H1 (cell line): ENCODE data around the gene DCTN2. TPM values are rescaled to one million over a fixed set of nuclear protein-coding genes. Genes with fewer than 3 reads are reported as not detected.

Experiments used
- CTCF ChIA-PET: fragments of 300-600 bp; sonication (Branson Sonifier 250); formaldehyde crosslinking; loops from one replicate; lab custom pipeline; 2021; ENCODE audit not compliant: partially characterized antibody; lab: Charles Lee
- POLR2A ChIA-PET: fragments of 300-600 bp; sonication (Branson Sonifier 250); formaldehyde crosslinking; loops from one replicate; lab custom pipeline; 2021; ENCODE audit warnings: inconsistent platforms; ENCODE audit not compliant: partially characterized antibody; lab: Charles Lee
- DNase-seq, 2 experiments: peaks; one replicate each; pipeline versions ENCODE4 v3.0.0 to v3.0.0-alpha.2; 2010 to 2022; ENCODE audit warnings: low spot score in 2 of 2, low read depth in 1 of 2, mixed read lengths in 1 of 2
- FAIRE-seq: peaks from 2 replicates; lab custom pipeline; 2011; peaks lifted over from hg19 to GRCh38; lab: Jason Lieb, UNC
- H2AFZ ChIP-seq: 2 replicates; pipeline ENCODE4 v1.8.1; 2012; ENCODE audit warnings: low read length, inconsistent platforms
- H2AK5ac ChIP-seq: 2 replicates; pipeline ENCODE4 v1.6.1; 2013; ENCODE audit warnings: low read depth, low read length
- H2BK120ac ChIP-seq: replicated peaks from 2 replicates; pipeline ENCODE3; 2013; ENCODE audit warnings: low read depth, low read length, inconsistent platforms
- H2BK12ac ChIP-seq: 2 replicates; pipeline ENCODE4 v1.6.1; 2013; ENCODE audit warnings: low read depth, low read length
- H2BK15ac ChIP-seq: 2 replicates; pipeline ENCODE4 v1.6.1; 2013; ENCODE audit warnings: low read length
- H2BK20ac ChIP-seq: 2 replicates; pipeline ENCODE4 v1.6.1; 2013; ENCODE audit warnings: low read length
- H2BK5ac ChIP-seq: 2 replicates; pipeline ENCODE4 v1.6.1; 2013; ENCODE audit warnings: low read depth, low read length
- H3K14ac ChIP-seq: 2 replicates; pipeline ENCODE4 v1.6.1; 2013; ENCODE audit warnings: inconsistent platforms; ENCODE audit not compliant: insufficient read length
- H3K18ac ChIP-seq: 2 replicates; pipeline ENCODE4 v1.6.1; 2013; ENCODE audit warnings: low read length; ENCODE audit errors: extremely low read depth
- H3K23ac ChIP-seq: 2 replicates; pipeline ENCODE4 v1.6.1; 2013; ENCODE audit warnings: inconsistent platforms; ENCODE audit not compliant: insufficient read length
- H3K23me2 ChIP-seq: 2 replicates; pipeline ENCODE4 v1.6.1; 2013; ENCODE audit warnings: low read depth, low read length
- H3K27ac ChIP-seq: 2 replicates; pipeline ENCODE4 v1.6.1; 2011; ENCODE audit warnings: low read depth, low read length, inconsistent platforms
- H3K27me3 ChIP-seq, 4 experiments: replicated peaks in 1 of 4; 1 replicate in 1 of 4; 2 replicates in 3 of 4; pipeline versions ENCODE4 v1.6.1 to v1.8.1; 2011 to 2013; ENCODE audit warnings: low read length in 3 of 4, mild to moderate bottlenecking in 3 of 4, inconsistent platforms in 2 of 4, mixed read lengths in 2 of 4, moderate library complexity in 1 of 4; ENCODE audit not compliant: control insufficient read depth in 3 of 4, insufficient read depth in 3 of 4; ENCODE audit errors: extremely low read depth in 1 of 4
- H3K36me3 ChIP-seq, 4 experiments: 2 replicates each; pipeline versions ENCODE4 v1.6.1 to v1.8.1; 2011 to 2013; ENCODE audit warnings: mild to moderate bottlenecking in 4 of 4, low read length in 3 of 4, moderate library complexity in 2 of 4, control low read depth in 1 of 4, inconsistent platforms in 1 of 4; ENCODE audit not compliant: insufficient read depth in 4 of 4, control insufficient read depth in 2 of 4
- H3K4ac ChIP-seq: replicated peaks from 2 replicates; pipeline ENCODE3; 2013; ENCODE audit warnings: low read length, low read depth, mixed read lengths, inconsistent platforms; ENCODE audit not compliant: insufficient read length
- H3K4me1 ChIP-seq, 4 experiments: replicated peaks in 1 of 4; 1 replicate in 1 of 4; 2 replicates in 3 of 4; pipeline versions ENCODE4 v1.6.1 to v1.8.1; 2011 to 2013; ENCODE audit warnings: low read length in 3 of 4, inconsistent platforms in 2 of 4, mixed read lengths in 1 of 4; ENCODE audit not compliant: insufficient read depth in 4 of 4, control insufficient read depth in 3 of 4
- H3K4me2 ChIP-seq, 2 experiments: 2 replicates each; pipeline versions ENCODE4 v1.6.1 to v1.8.1; 2011 to 2013; ENCODE audit warnings: low read depth in 2 of 2, low read length in 2 of 2, control low read depth in 1 of 2, inconsistent platforms in 1 of 2, mild to moderate bottlenecking in 1 of 2; ENCODE audit not compliant: insufficient read depth in 1 of 2
- H3K4me3 ChIP-seq, 4 experiments: fragments of 200-600, 300-600 bp in 1 of 4; sonication (generic), shearing (Covaris generic), sonication (Bioruptor Twin) in 1 of 4; 2 replicates each; pipeline versions ENCODE4 v1.5.1 to v1.8.1; 2011 to 2016; ENCODE audit warnings: low read length in 4 of 4, low read depth in 3 of 4, control low read depth in 2 of 4, inconsistent platforms in 2 of 4, mild to moderate bottlenecking in 2 of 4, mixed read lengths in 1 of 4, moderate library complexity in 1 of 4; ENCODE audit not compliant: insufficient read depth in 2 of 4; ENCODE audit errors: extremely low read depth in 1 of 4
- H3K56ac ChIP-seq: replicated peaks from 2 replicates; pipeline ENCODE3; 2013; ENCODE audit warnings: low read depth, mild to moderate bottlenecking, mixed read lengths, low read length, inconsistent platforms; ENCODE audit not compliant: insufficient read length
- H3K79me1 ChIP-seq: 2 replicates; pipeline ENCODE4 v1.6.1; 2013; ENCODE audit warnings: low read depth, low read length, control low read depth
- H3K79me2 ChIP-seq, 2 experiments: 2 replicates each; pipeline versions ENCODE4 v1.6.1 to v1.8.1; 2012 to 2013; ENCODE audit warnings: low read length in 2 of 2, mild to moderate bottlenecking in 2 of 2, inconsistent platforms in 1 of 2; ENCODE audit not compliant: insufficient read depth in 2 of 2, control insufficient read depth in 1 of 2
- H3K9ac ChIP-seq, 4 experiments: replicated peaks in 1 of 4; 1 replicate in 1 of 4; 2 replicates in 3 of 4; pipeline versions ENCODE4 v1.6.1 to v1.8.1; 2011 to 2013; ENCODE audit warnings: low read depth in 3 of 4, low read length in 3 of 4, control low read depth in 2 of 4, mild to moderate bottlenecking in 2 of 4, moderate library complexity in 2 of 4, inconsistent platforms in 1 of 4; ENCODE audit errors: extremely low read depth in 1 of 4
- H3K9me3 ChIP-seq, 2 experiments: 2 replicates each; pipeline versions ENCODE4 v1.6.1 to v1.8.1; 2012 to 2013; ENCODE audit warnings: mild to moderate bottlenecking in 2 of 2, moderate library complexity in 2 of 2, control low read depth in 1 of 2, inconsistent platforms in 1 of 2, low read depth in 1 of 2, low read length in 1 of 2, mixed read lengths in 1 of 2; ENCODE audit not compliant: insufficient read depth in 2 of 2
- H4K20me1 ChIP-seq, 2 experiments: replicated peaks in 1 of 2; 2 replicates each; pipeline versions ENCODE3 to v1.8.1; 2011 to 2013; ENCODE audit warnings: inconsistent platforms in 2 of 2, low read length in 2 of 2, mild to moderate bottlenecking in 1 of 2; ENCODE audit not compliant: insufficient read depth in 2 of 2, control insufficient read depth in 1 of 2
- H4K5ac ChIP-seq: 2 replicates; pipeline ENCODE4 v1.6.1; 2013; ENCODE audit warnings: low read length, low read depth, mixed read lengths, inconsistent platforms; ENCODE audit not compliant: insufficient read length
- H4K8ac ChIP-seq: 2 replicates; pipeline ENCODE4 v1.8.0; 2013; ENCODE audit warnings: mild to moderate bottlenecking, moderate library complexity, low read length, inconsistent platforms; ENCODE audit not compliant: insufficient read depth; ENCODE audit errors: extremely low read depth
- H4K91ac ChIP-seq: replicated peaks from 2 replicates; pipeline ENCODE3; 2013; ENCODE audit warnings: low read length, mixed read lengths, inconsistent platforms; ENCODE audit not compliant: insufficient read length
- POU5F1 ChIP-seq: IDR thresholded peaks from 2 replicates; pipeline ENCODE4 v1.6.1; 2011; ENCODE audit warnings: low read depth, mild to moderate bottlenecking, low read length, moderate library complexity
- TAF1 ChIP-seq: IDR thresholded peaks from 2 replicates; pipeline ENCODE4 v1.6.1; 2011; ENCODE audit warnings: mild to moderate bottlenecking, low read depth, low read length
- TBP ChIP-seq: IDR thresholded peaks from 2 replicates; pipeline ENCODE4 v1.6.1; 2011; ENCODE audit warnings: low read depth, low read length, improper control_type of control experiment
- whole genome bisulfite sequencing, 2 experiments: shearing (Covaris generic) in 1 of 2; methylation state at CpG; one replicate each; pipeline versions ENCODE4 v1.1.6 to v1.1.7; 2013 to 2015; ENCODE audit warnings: low lambda C conversion rate in 2 of 2, mixed read lengths in 2 of 2, inconsistent platforms in 1 of 2, low coverage in 1 of 2, missing lambda C conversion rate in 1 of 2; ENCODE audit not compliant: insufficient replicate concordance in 2 of 2, insufficient coverage in 1 of 2, insufficient read length in 1 of 2; ENCODE audit errors: extremely low coverage in 1 of 2, missing lambda C conversion rate in 1 of 2; 5-methylcytosine and 5-hydroxymethylcytosine counted together
- polyA plus RNA-seq, 7 experiments: library from polyadenylated mRNA; depleted of rRNA in 3 of 7; stranded (reverse) in 5 of 7; unstranded in 2 of 7; fragments of >200 nt in 5 of 7; fragments of 200-250 nt in 2 of 7; gene quantifications; 1 replicate in 5 of 7; 2 replicates in 1 of 7; 4 replicates in 1 of 7; pipeline versions ENCODE4 v1.2.1 to v1.2.3, GENCODE V29; 2011 to 2013; ENCODE audit warnings: missing spikeins in 2 of 7, mixed read lengths in 2 of 7
- total RNA-seq: library from RNA; stranded (reverse); fragmentation: NEBNext Ultra II Directional; extraction: Animal tissue kit (Norgen Biotek cat#: 25700); gene quantifications from 2 replicates; pipeline ENCODE4 v1.2.1, GENCODE V29; 2021

DCTN2 gene
- total and polyA plus RNA-seq, 2 of the 8 experiments (the other 6 are each of a cell fraction or from before 2014, with no cell fraction given): 90.3 to 91.9 TPM

DNA sequence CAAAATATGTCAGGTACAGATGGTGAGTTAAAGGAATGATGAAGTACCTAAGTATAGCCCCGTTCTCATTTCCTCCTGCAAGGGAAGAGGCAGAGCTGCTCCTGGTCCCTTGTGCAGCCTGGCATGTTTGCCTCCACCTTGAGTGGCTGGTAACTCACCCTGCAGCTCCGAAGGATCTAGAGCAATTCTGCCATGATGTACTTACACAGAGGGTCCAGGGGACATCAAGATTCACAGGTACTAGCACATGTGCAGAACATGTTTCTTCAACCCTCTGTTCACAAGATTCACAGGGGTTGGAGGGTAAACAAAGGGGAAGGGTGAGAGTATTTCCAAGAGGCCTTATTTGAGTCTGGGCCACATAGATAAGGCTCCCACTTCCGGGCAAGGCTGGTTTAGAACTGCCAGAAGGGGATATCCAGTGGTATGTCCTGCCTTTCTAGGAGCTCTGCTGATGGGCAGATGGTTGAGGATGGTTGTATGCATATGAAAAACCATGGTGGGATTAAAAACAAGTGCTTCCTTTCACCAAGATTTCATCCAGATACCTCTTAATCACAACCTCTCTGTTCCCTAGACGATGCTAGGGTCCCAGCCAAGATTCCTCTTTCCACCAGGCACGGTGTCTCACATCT, 7.7 kb downstream of the DCTN2 start:
- H2AK5ac ChIP-seq: no peak overlapping the region
- no peak overlapping the region for H4K91ac ChIP-seq
- no peak overlapping the region for H3K9ac ChIP-seq
- 89% methylated on average over 5 of the region's 5 CpGs; no CpG with 5 or more reads in 1 of the 2 experiments for WGBS, 2 experiments
- no peak overlapping the region for H2BK120ac ChIP-seq
- no peak overlapping the region for H3K4me2 ChIP-seq
- H3K4me1 ChIP-seq: peaks cover 0 to 2% (median 0%) of the 10 kb centered on the region in 4 experiments; a peak in 1 of 7 replicates
- H4K5ac ChIP-seq: no peak overlapping the region
- H3K56ac ChIP-seq: no peak overlapping the region
- peaks cover 2 to 22% (median 19%) of the 10 kb centered on the region in 4 experiments; a peak in 7 of 8 replicates for H3K36me3 ChIP-seq
- H2BK20ac ChIP-seq: no peak overlapping the region
- POLR2A ChIA-PET: interaction anchor here (0.7 to 5.7 kb wide), 5 partner anchors 10 to 81 kb away, joined by 4 to 56 read pairs (median 22); partner anchors contain the start of genes DDIT3 and MBD6
- no peaks in the 10 kb centered on the region for H3K23me2 ChIP-seq
- H2BK5ac ChIP-seq: no peak overlapping the region
- no peak for FAIRE-seq
- no peaks in the 10 kb centered on the region for H3K27me3 ChIP-seq
- H2AFZ ChIP-seq: no peak overlapping the region
- no peak for DNase-seq
- CTCF ChIA-PET: interaction anchor here (0.8 to 5.6 kb wide), 6 partner anchors 14 to 232 kb away, joined by 3 to 29 read pairs (median 4); no protein-coding TSS in a partner anchor
- H2BK15ac ChIP-seq: no peak overlapping the region
- H2BK12ac ChIP-seq: no peak overlapping the region
- TF ChIP-seq TAF1 (no peak), TBP (no peak), POU5F1 (no peak)
- H3K4me3 ChIP-seq: no peak overlapping the region
- no peak overlapping the region for H3K4ac ChIP-seq
- no peaks in the 10 kb centered on the region for H3K9me3 ChIP-seq
- no peak overlapping the region for H4K8ac ChIP-seq
- no peak overlapping the region for H3K14ac ChIP-seq
- no peak overlapping the region for H3K27ac ChIP-seq
- H3K79me1 ChIP-seq: no peaks in the 10 kb centered on the region
- H4K20me1 ChIP-seq: peaks cover 0 to 14% of the 10 kb centered on the region in 2 experiments
- peaks cover 0 to 5% of the 10 kb centered on the region in 2 experiments; a peak in 2 of 4 replicates for H3K79me2 ChIP-seq
- no peak overlapping the region for H3K23ac ChIP-seq
- no peak overlapping the region for H3K18ac ChIP-seq
